HG03159 (cell line): ENCODE results near the gene C12orf50.
"Not testable (repeated sequence)": the region's sequence is repeated elsewhere in the genome, so short reads cannot be mapped to it uniquely, and the experiment has no call there.

ENCODE experiments used
- ATAC-seq: cut with Tn5 transposase; IDR thresholded peaks from one replicate; pipeline ENCODE4 v1.9.1; 2021; ENCODE audit warnings: mild to moderate bottlenecking, moderate library complexity; ENCODE audit not compliant: unreplicated experiment

C12orf50 gene, protein sequence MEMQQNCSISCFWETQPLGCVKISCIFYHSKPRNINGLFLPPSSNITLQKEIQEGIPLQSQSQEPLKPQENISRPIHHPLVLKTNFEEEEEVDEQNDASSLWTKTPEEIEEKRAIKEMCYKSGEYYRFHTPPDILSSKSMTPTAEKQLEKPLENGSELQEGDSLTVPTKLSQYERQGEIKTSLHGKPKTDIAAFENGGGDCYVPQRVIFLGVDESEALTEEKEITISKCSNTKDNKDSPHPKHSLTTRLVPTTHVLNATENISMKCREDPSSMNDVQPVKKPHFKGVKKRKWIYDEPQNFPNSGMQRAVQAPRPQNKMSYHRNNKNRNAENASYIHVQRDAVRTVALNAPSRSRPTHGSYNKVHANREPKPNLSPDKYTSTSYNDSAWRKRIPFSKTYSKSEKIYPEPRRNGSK

DNA sequence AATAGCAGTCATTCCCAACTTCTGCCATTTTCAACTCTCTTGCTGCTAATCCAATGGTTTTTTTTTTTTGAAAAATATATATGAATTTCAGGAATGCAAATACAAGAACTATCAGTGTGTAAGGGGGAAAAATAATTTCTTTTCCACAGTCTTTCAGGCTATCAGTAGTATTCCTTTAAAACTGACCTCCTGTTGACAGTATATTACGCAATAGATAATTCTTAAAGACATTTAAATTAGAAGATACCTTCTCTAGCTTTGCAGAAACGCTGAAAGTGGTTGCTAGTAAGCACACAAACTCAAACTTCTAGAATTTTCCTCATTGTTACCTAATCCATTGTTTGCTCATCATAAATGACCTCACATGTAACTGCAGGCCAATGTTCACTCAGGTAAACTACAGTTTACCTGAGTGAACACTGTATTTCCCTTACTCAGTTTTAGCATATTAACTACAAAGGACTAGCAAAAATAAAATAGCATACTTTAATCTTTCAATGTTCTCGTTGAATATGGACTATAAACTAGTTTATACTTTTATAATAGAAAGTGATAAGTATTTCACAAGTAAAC is at the start of gene C12orf50:
Gene C12orf50 (minus strand): TSS at position 309 of the 573 bp plus-strand sequence. CDS start 2,439 bp downstream, outside the sequence.
- no peak for ATAC-seq

DNA sequence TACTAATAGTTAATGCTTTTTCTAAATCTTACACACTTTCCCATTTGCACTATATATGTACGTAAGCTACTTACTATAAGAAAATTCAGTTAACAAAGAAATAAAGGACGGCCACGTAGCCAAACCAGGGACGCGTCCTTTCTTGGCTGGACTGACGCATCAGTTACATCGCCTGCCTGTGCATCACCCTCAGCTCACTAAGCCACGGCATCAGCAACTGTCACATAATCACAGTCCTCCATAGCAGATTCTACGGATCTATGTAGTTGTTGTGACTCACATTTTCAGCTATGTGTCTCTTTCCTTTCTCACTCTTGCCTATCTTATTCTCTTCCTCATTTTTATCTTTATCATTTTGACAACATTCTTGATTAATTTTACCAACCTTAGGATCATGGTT is 38.1 kb upstream of the C12orf50 start:
- no peak for ATAC-seq

DNA sequence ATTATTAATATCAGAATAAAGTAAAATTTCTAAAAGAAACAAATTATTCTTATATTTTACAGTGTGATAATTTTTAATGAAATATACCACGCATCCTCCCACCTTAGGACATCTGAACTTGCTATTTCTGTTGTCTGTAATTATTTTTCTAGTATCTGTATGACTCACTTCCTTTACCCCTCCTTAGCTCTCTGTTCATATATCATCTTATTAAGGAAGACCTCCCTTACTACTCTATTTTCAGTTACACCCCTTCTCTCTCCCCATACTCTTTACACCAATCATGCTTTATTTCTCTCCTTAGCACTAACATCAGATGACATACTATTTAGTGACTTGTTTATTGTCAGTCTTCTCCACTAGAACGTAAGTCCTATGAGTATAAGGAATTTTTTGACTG is 34.2 kb upstream of the C12orf50 start:
- ATAC-seq = peak; percentile 89

DNA sequence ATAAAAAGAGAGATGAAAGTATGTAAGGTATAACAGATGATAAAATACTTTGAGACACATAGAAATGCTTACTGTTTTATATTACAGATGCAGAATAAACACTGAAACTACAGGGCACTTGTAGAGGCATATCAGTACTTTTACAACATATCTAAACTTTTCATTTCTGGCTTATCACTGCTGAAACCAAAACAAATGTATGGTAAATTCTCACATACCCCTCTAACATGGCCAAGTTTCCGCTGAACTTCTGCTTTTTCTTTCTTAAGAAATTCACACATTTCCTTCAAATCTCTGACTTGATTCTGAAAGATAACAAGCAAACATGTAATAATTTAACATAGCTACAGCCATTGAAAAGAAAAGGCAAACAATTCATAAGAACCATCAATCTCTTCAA is 33.3 kb upstream of the C12orf50 start:
- ATAC-seq = peak; percentile 73

DNA sequence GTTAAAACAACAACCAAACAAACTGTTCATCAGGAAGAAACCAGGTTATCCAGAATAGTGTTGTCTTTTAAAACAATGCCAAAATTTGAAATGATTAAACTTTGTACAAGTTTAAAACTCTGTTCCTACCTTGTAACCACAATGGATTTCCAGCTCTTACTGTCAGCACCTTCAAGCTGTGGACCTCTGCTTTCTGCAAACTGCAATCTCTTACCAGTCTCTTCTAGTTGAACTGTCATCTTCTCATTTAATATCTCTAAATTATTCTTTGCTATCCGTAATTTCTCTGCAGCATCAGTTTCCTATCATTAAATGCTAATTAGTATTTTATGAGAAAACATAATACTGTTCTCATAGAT is 29.5 kb upstream of the C12orf50 start:
- no peak for ATAC-seq

DNA sequence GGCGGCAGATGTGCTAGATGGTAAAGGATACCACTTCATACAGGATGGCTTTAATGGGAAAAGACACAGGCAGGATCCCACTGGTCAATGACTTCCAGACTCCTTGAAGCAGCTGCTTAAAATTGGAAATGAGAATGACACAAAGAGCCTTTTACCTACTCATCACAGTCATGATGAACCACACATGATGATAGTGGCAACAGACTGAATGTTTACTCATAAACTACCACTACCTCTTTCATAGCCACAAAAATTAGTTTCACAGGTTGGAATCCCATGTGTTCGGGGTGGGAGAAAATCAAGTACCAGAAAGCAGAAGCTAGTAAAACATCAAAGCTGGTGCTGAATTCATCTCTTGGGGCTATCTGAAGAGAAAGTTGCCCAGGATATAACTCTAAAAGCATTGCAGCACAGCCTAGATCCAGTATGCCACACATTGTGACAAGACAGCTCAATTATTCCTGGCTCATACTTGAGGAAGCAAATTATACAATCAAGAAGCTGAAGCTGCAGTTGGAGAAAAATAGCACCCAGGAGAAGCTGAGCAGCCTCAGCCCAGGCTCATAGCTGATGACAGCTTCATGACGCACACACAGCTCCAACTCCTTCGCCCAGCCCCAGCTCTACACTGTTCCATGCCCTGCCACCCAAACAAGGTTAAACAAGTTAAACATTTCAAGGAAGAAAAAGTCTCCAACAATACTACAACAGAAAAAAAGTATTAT is 29.0 kb upstream of the C12orf50 start:
- ATAC-seq = peak; percentile 47

DNA sequence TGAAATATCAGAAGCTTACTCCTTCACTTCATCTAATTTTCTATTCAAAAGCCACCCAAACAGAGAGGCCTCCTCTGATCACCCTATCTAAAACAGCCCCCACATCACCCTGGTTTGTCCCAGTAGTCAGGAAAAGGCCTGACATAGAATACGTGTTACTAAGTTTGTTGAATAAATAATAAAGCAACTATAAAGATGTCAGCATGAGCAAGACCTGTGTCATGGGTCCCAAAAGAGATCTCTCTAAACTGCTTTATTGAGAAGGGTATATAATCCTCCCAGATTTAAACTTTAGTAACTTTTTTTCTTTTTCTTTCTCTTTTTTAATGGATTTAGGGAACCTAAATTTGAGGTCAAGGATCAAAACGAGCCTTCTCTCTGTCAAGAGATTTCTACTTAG is 27.4 kb upstream of the C12orf50 start:
- ATAC-seq = no peak

DNA sequence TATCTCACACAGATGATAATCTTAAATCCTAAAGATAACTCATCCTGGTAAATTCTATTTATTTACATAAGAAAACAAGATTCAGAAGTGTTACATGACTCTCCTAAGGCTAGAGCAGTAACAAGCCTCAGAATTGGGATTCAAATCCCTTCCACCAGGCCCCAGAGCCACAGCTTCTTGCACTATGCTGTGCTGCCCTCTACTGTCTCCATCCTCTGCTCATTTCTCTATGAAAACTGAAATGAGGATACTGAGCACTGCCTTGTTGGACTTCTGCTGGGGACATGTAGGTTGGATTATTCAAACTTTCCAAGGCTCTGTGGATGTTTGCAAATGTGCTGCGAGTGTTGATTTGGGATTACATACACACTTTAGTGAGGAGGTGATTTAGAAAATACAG is 23.5 kb upstream of the C12orf50 start:
- peak; percentile 60 for ATAC-seq

DNA sequence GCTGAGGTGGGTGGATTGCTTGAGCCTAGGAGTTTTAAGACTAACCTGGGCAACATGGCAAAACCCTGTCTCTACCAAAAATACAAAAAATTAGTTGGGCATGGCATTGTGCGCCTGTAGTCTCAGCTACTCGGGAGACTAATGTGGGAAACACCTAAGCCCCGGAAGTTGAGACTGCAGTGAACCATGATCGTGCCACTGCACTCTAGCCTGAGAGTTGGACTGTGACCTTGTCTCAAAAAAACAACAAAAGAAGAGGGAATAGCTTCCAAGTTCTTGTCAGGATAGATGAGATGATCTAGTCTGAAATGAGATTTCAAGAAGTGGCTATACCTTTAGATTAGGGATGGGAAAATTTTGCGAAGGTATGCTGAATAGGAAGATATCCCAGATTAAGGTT is 14.8 kb upstream of the C12orf50 start:
- ATAC-seq = no peak

DNA sequence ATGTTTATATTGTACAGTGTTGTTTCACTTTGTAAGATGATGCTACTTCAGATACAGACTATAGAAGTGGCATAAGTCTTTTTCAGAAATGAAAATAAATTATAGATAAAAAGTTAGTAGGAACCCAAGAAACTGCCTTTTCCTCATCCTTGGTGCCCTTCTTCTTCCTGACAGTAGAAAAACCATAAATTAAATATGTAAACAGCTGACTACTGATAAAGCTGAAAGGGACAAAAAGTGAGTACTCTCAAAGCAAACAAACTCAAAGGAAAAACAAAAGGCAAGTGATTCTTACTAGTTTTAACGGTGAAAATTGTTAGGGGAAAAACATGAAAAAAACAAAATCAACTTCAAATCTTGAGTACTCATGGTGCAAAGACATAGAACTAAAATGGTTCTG is 8.6 kb upstream of the C12orf50 start:
- ATAC-seq = no peak

DNA sequence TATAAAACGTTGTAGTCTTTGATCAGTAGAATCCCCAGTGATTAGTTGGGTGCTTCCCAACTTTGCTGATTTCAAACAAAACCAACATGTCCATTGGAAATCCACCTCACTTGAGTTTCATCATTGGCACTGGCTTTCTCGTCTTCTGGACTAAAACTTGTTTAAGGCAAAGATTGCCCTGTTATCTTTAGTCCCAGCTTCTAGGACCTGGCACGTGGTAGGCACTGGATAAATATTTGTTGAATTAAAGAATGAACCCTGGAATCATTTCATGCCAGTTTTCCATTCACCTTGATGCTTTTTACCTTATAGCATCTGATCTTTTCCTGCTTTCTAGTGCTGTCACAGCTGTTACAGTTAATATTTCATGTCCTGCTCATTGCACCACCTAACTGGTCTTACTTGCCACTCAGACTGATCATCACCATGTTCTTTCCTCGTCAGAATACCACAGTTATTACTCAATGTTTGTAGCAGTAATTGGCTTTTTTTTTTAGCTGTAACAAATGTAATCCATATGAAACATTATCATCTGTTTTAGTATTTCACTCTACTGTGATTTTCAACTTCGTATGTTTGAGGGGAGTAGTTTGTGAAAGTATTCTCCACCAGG is 7.3 kb upstream of the C12orf50 start:
- no peak for ATAC-seq

DNA sequence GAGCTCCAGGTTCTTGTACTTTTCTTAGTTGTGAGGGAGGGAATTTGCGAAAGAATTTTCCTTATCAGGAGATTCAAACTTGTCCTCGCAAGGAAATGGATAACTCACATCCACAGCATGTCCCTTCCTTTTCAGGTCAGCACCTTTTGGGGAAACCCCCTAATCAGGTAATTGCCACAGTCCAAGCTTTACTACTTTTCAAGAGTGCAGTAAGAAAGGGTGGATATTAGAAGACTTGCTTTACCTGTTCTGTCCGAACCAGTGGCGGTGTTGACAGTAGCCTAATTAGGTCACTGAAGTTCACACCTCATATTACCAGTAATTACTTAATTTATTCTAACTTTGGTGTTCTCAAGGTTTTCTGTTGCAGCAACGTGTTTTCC is 6.7 kb upstream of the C12orf50 start:
- ATAC-seq = peak; percentile 18

DNA sequence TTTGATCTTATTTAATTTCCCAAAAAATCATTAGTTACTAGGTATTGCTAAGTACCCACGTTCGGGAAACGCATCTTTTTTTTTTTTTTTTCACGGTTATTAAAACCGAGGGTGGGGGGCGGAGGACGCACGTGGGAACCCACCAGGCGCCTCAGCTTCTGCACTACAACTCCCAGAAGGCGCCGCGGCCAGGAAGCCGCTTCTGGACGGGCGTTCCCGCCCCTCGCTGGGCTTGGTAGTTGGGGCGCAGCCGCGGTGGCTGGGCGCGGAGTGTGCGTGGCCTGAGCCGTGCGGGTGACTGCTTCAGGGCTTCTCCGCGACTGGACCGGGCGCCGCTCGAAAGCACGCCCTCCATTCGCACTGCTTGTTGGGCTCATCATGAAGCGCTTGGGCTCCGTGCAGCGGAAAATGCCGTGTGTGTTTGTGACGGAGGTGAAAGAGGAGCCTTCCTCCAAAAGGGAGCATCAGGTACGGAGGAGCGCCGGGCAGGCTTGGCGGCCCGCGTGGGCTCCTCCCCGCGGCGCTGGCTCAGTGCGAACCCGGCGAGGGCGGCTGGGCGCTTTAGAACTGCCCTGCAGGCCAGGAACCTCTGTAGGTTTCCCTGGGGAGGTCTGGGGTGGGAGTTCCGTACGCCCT is 6.2 kb upstream of the C12orf50 start:
- peak; percentile 100 for ATAC-seq

DNA sequence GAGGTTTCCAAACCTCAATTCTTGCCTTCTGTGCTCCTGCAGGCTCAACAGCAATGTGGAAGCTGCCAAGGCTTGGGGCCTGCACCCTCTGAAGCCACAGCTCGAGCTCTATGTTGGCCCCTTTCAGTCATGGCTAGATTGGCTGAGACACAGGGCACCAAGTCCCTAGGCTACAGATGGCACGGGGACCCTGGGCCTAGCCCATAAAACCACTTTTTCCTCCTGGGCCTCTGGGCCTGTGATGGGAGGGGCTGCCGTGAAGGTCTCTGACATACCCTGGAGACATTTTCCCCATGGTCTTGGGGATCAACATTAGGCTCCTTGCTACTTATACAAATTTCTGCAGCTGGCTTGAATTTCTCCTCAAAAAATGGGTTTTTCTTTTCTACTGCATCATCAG is 2.0 kb upstream of the C12orf50 start:
- ATAC-seq = not testable (repeated sequence)

DNA sequence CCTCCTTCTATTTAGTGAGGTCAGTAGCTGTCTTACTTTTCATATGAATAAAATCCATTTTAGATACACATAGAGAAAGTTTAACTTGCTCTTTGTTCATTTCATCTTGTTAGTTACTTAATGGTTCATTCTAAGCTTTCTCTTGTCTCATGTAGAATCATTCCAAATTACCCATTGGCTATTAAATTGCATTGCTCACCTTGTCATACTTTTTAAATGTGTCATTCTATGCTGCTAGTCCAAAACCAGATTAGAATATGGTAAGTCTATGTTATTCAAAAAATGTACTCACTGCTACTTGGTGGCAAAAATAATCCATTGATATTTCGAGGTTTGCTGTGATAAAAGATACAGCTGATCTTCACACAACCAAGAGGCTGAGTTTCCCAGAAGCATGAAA is 3.0 kb downstream of the C12orf50 start:
- ATAC-seq = no peak

DNA sequence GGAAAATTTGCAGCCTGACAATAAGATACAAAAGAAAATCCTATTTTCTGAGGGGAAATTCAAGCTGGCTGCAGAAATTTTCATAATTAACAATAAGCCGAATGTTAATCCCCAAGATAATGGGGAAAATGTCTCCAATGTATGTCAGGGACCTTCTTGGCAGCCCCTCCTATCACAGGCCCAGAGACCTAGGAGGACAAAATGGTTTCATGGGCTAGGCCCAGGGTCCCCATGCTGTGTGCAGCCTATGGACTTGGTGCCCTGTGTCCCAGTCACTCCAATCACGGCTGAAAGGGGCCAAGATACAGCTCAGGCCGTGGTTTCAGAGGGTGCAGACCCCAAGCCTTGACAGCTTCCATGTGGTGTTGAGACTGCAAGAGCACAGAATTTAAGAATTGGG is 11.2 kb downstream of the C12orf50 start:
- no peak for ATAC-seq

DNA sequence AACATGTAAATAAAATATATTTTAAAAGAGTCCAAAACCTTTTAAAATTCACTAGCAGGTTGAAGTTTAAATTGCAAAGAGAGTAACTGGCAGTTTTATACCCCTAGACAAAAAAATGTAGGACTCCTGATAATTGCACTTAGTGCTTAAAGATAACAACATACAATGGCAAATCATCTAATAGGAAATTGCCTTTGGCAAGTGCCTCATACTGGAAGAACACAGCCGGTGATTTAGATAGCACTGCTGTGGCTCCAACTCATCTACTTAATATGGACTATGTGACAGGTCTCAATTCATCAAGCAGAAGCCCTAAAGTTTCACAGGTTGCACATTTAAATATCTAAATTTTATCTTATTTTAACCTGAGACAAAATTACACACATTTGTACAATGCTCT is 13.4 kb downstream of the C12orf50 start:
- no peak for ATAC-seq

DNA sequence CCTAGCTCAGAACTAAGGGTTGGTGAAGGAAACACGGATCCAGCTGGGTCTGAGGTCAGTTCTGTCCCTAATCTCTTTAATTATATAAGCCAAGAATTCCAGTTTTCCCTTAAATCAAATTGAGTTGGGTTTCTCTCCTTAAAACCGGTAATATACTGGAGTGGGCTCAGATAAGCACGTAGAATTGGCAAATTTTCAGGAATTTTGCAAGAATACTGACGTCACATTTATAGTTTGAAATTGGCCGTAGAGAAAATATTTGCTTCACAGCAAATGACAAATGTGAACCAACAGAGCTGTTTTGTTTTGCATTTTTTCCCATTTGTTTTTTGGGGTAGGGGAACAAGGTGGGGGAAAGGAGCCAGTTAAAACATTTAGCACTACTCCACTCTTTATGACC is 17.4 kb downstream of the C12orf50 start:
- no peak for ATAC-seq

DNA sequence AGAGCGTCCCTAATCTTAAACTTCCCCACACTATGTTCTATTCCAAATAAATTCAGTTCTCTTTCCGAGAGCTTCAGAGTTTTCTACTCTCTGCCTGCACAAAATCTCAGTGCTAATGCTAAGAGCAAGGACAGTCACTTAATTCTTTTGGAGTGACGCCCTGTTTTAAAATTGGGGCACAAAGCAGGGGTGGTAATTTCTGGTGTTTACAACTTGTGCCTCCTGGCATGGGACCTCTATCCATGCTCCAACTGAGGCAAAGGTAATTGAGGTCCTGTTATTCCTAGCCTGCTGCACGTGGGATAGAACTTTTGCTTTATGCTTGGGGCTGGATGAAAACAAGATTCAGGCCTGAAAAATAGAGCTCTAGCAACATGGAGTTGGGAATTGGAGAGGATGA is 22.9 kb downstream of the C12orf50 start:
- no peak for ATAC-seq

DNA sequence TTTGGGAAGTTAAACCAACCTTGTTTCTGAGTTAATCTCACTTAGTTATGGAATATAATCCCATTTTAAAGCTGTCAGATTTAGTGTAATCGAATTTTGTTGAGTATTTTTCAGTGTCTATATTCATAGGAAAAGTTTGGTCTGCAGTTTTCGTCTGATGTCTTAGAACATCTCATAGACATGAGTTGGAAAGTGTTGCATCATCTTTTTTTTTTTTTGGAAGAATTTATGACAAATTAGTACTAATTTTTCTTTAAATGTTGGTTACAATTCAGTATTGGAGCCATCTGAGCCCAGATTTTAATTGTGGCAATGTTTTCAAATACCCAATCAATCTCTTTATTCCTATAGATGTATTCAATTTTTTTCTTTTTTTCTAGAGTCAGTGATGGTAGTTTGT is 27.9 kb downstream of the C12orf50 start:
- no peak for ATAC-seq

DNA sequence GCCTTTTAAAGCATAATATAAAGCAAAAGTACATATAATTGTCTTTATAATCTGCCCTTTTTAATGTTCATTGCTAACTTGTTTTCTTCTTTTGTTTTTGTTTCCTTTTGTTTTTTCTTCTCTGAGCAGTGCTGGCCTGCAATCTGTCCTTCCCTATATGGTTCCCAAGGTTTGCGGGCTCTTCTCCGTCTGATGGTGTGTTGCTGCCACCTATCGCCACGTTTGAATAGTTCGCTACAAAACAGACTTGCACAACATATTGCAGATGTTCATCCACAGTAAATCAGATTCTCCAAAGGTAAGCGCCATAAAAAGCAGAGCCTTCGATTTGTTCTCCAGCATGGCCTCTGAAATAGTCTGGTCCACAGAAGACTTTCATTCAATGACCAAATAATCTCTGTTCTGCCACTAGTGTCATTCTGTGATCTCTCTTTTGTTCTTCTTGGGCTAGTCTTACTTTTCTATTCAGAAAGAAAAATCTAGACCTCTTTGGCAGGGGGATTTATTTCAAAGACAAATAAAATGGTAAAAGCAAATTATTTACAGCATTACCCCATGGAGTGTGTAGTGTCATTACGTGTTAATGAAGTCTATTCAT is 33.5 kb downstream of the C12orf50 start:
- peak; percentile 90 for ATAC-seq
